ENCODE measurements around the gene EEFSEC. TPM values are rescaled to one million over a fixed set of nuclear protein-coding genes. Genes with fewer than 3 reads are reported as not detected.

The EEFSEC gene
- polyA plus RNA-seq, 1 donor (not counting 4 experiments of a cell fraction or from before 2014, with no cell fraction given), result 8.7 TPM

DNA sequence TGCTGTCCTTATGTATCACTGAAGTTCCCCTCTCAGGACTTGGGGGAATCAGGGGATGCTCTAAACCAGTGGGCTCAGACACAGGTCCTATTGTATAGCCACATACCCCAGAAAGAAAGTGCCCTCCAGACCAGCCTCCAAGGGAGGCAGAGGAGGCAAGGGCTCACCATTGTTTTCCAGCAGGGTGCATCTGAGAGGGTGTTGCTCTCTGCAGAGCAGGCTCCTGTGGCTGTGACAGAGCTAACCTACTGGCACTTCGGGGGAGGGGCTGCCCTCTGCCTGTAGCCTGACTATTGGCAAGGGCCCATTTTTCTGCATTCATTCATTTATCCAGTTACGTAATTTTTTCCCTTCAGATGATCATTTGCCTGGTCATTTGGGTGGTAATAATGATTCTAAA, 39.9 kb downstream of the EEFSEC start:
- H3K4me2 ChIP-seq (ENCODE audit: control insufficient read depth, extremely low read depth, insufficient read depth, low read depth, low read length), result no peak overlapping the region
- no peak overlapping the region for H3K9ac ChIP-seq (ENCODE audit: control insufficient read depth, extremely low read depth, insufficient read depth, low read length)
- FAIRE-seq (no peak), DNase-seq (ENCODE audit: low read depth, low spot score) (no peak)
- no peak overlapping the region for H3K4me3 ChIP-seq (ENCODE audit: control insufficient read depth in 2 of 3, extremely low read depth in 1 of 3, insufficient read depth in 2 of 3, low read depth in 1 of 3, low read length in 3 of 3)
- no peaks in the 10 kb centered on the region for H3K79me2 ChIP-seq (ENCODE audit: control insufficient read depth, insufficient read depth, low read length)
- dilution Hi-C loops (cut with MboI; ENCODE audit: extremely low pct_ligation_motif_present, low sequenced_read_pairs), result no loop called here
- no peaks in the 10 kb centered on the region for H4K20me1 ChIP-seq (ENCODE audit: control insufficient read depth, extremely low read depth, insufficient read depth, low read length)
- TF ChIP-seq EZH2 (IDR thresholded peaks at IDR 0.05; ENCODE audit: low read length), result no peak
- TF ChIP-seq, protein P1, sequence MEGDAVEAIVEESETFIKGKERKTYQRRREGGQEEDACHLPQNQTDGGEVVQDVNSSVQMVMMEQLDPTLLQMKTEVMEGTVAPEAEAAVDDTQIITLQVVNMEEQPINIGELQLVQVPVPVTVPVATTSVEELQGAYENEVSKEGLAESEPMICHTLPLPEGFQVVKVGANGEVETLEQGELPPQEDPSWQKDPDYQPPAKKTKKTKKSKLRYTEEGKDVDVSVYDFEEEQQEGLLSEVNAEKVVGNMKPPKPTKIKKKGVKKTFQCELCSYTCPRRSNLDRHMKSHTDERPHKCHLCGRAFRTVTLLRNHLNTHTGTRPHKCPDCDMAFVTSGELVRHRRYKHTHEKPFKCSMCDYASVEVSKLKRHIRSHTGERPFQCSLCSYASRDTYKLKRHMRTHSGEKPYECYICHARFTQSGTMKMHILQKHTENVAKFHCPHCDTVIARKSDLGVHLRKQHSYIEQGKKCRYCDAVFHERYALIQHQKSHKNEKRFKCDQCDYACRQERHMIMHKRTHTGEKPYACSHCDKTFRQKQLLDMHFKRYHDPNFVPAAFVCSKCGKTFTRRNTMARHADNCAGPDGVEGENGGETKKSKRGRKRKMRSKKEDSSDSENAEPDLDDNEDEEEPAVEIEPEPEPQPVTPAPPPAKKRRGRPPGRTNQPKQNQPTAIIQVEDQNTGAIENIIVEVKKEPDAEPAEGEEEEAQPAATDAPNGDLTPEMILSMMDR (optimal IDR thresholded peaks at IDR 0.05 in 1 of 3, IDR thresholded peaks at IDR 0.05 in 1 of 3, conservative IDR thresholded peaks at IDR 0.05 in 1 of 3; ENCODE audit: extremely low read depth in 1 of 3, insufficient read depth in 2 of 3, low read length in 3 of 3), result no peak
- H3K9me1 ChIP-seq (ENCODE audit: control insufficient read depth, extremely low read depth, insufficient read depth, low read length), result no peaks in the 10 kb centered on the region
- H3K27ac ChIP-seq (ENCODE audit: control insufficient read depth, insufficient read depth, low read length), result no peak overlapping the region
- H3K9me3 ChIP-seq (ENCODE audit: control insufficient read depth, low read depth, low read length), result no peaks in the 10 kb centered on the region
- no peak overlapping the region for H2AFZ ChIP-seq (ENCODE audit: control insufficient read depth, low read length)
- peaks cover 3% of the 10 kb centered on the region for H3K4me1 ChIP-seq (ENCODE audit: control insufficient read depth, extremely low read depth, insufficient read depth, low read length)
- H3K36me3 ChIP-seq (ENCODE audit: control insufficient read depth in 2 of 2, extremely low read depth in 1 of 2, insufficient read depth in 2 of 2, low read length in 2 of 2), result no peaks in the 10 kb centered on the region
- no peaks in the 10 kb centered on the region for H3K27me3 ChIP-seq (ENCODE audit: control insufficient read depth, extremely low read depth, insufficient read depth, low read length)

DNA sequence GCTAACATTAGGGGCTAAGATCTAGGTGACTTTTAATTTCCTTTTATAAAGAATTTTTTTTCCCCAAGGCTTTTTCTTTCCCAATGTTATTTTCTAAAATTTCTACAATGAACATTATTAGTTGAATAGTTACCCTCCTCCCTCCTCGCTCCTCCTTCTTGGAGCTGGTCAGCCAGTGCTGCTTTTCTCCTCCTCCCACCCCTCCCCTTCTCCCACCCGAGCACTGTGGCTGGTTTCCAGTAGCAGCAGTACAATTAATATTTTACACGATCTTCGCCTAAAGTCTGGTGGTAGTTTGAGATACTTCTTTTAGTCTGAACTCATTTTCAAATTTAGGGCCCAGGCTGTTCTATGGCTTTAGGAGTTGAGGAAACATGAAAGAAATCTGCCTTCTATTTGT, 41.6 kb downstream of the EEFSEC start:
- DNase-seq (ENCODE audit: low read depth, low spot score) (no peak), FAIRE-seq (no peak)
- Histone ChIP-seq H3K79me2 (ENCODE audit: control insufficient read depth, insufficient read depth, low read length) (no peaks in the 10 kb centered on the region), H3K27me3 (ENCODE audit: control insufficient read depth, extremely low read depth, insufficient read depth, low read length) (no peaks in the 10 kb centered on the region), H3K9ac (ENCODE audit: control insufficient read depth, extremely low read depth, insufficient read depth, low read length) (no peak overlapping the region), H3K9me1 (ENCODE audit: control insufficient read depth, extremely low read depth, insufficient read depth, low read length) (no peaks in the 10 kb centered on the region), H3K27ac (ENCODE audit: control insufficient read depth, insufficient read depth, low read length) (no peak overlapping the region), H3K36me3 (ENCODE audit: control insufficient read depth in 2 of 2, extremely low read depth in 1 of 2, insufficient read depth in 2 of 2, low read length in 2 of 2) (no peaks in the 10 kb centered on the region), H4K20me1 (ENCODE audit: control insufficient read depth, extremely low read depth, insufficient read depth, low read length) (no peaks in the 10 kb centered on the region), H3K4me3 (ENCODE audit: control insufficient read depth in 2 of 3, extremely low read depth in 1 of 3, insufficient read depth in 2 of 3, low read depth in 1 of 3, low read length in 3 of 3) (no peak overlapping the region), H3K4me2 (ENCODE audit: control insufficient read depth, extremely low read depth, insufficient read depth, low read depth, low read length) (no peak overlapping the region), H3K9me3 (ENCODE audit: control insufficient read depth, low read depth, low read length) (no peaks in the 10 kb centered on the region), H3K4me1 (ENCODE audit: control insufficient read depth, extremely low read depth, insufficient read depth, low read length) (peaks cover 3% of the 10 kb centered on the region), H2AFZ (ENCODE audit: control insufficient read depth, low read length) (no peak overlapping the region)
- dilution Hi-C loops (cut with MboI; ENCODE audit: extremely low pct_ligation_motif_present, low sequenced_read_pairs), result no loop called here
- TF ChIP-seq, protein P1 (optimal IDR thresholded peaks at IDR 0.05 in 1 of 3, IDR thresholded peaks at IDR 0.05 in 1 of 3, conservative IDR thresholded peaks at IDR 0.05 in 1 of 3; ENCODE audit: extremely low read depth in 1 of 3, insufficient read depth in 2 of 3, low read length in 3 of 3), result no peak
- no peak for TF ChIP-seq EZH2 (IDR thresholded peaks at IDR 0.05; ENCODE audit: low read length)
